IMR-90 (cell line): ENCODE results near the gene CYREN. TPM values are rescaled to one million over a fixed set of nuclear protein-coding genes. Genes with fewer than 3 reads are reported as not detected.

Source experiments
- ATAC-seq: fragments of 200-7000 bp; cut with Tn5 transposase; 2 replicates; pipeline ENCODE4 v1.9.1; 2020; ENCODE audit warnings: low read depth, mild to moderate bottlenecking, moderate library complexity
- BruUV-seq: library from RNA; stranded (reverse); fragments of 400-500 nt; replicated peaks from 2 replicates; lab custom pipeline; 2021; lab: Mats Ljungman, UMichigan
- CTCF ChIA-PET: fragments of 300-600 bp; formaldehyde crosslinking; extraction: SDS; loops from one replicate; lab custom pipeline; 2021; ENCODE audit warnings: antibody characterized with exemption; lab: Yijun Ruan, JAX
- POLR2A ChIA-PET: fragments of 300-600 bp; sonication (Branson Sonifier 250); formaldehyde crosslinking; loops from one replicate; lab custom pipeline; 2022; ENCODE audit warnings: antibody characterized with exemption; ENCODE audit not compliant: unreplicated experiment; lab: Charles Lee
- DNase-seq: peaks from one replicate; pipeline ENCODE4 v3.0.0; 2013
- H2AFZ ChIP-seq: replicated peaks from 2 replicates; pipeline ENCODE3; 2013; ENCODE audit warnings: low read length, mild to moderate bottlenecking; ENCODE audit not compliant: poor library complexity
- H2AK5ac ChIP-seq: 2 replicates; pipeline ENCODE4 v1.6.1; 2013; ENCODE audit warnings: low read depth, low read length, inconsistent platforms
- H2AK9ac ChIP-seq: replicated peaks from 2 replicates; pipeline ENCODE3; 2013; ENCODE audit warnings: mild to moderate bottlenecking, low read depth, low read length, moderate library complexity; ENCODE audit not compliant: poor library complexity
- H2BK120ac ChIP-seq: 2 replicates; pipeline ENCODE4 v1.6.1; 2013; ENCODE audit warnings: low read depth, low read length, inconsistent platforms
- H2BK15ac ChIP-seq: 3 replicates; pipeline ENCODE4 v1.6.1; 2013; ENCODE audit warnings: low read depth, low read length, inconsistent platforms
- H2BK20ac ChIP-seq: 2 replicates; pipeline ENCODE4 v1.6.1; 2013; ENCODE audit warnings: low read depth, mild to moderate bottlenecking, inconsistent platforms, low read length, moderate library complexity
- H2BK5ac ChIP-seq: 2 replicates; pipeline ENCODE4 v1.6.1; 2013; ENCODE audit warnings: mild to moderate bottlenecking, low read depth, low read length, inconsistent platforms; ENCODE audit not compliant: poor library complexity, severe bottlenecking
- H3K14ac ChIP-seq: replicated peaks from 2 replicates; pipeline ENCODE4 v1.6.1; 2013; ENCODE audit warnings: low read depth, low read length, inconsistent platforms
- H3K18ac ChIP-seq: 2 replicates; pipeline ENCODE4 v1.6.1; 2013; ENCODE audit warnings: low read depth, low read length, control low read depth
- H3K23ac ChIP-seq: 2 replicates; pipeline ENCODE4 v1.6.1; 2013; ENCODE audit warnings: low read depth, low read length, inconsistent platforms
- H3K27ac ChIP-seq: 2 replicates; pipeline ENCODE4 v1.5.1; 2013; ENCODE audit warnings: mild to moderate bottlenecking, control low read depth, low read length; ENCODE audit not compliant: insufficient read depth
- H3K27me3 ChIP-seq: 2 replicates; pipeline ENCODE4 v1.6.1; 2013; ENCODE audit warnings: low read length; ENCODE audit not compliant: control insufficient read depth, insufficient read depth
- H3K36me3 ChIP-seq: 2 replicates; pipeline ENCODE4 v1.6.1; 2013; ENCODE audit warnings: low read length, mixed read lengths; ENCODE audit not compliant: control insufficient read depth, insufficient read depth
- H3K4ac ChIP-seq: 2 replicates; pipeline ENCODE4 v1.6.1; 2013; ENCODE audit warnings: low read depth, low read length, inconsistent platforms
- H3K4me1 ChIP-seq: 2 replicates; pipeline ENCODE4 v1.6.1; 2013; ENCODE audit warnings: low read length, mixed read lengths; ENCODE audit not compliant: control insufficient read depth, insufficient read depth
- H3K4me2 ChIP-seq: 2 replicates; pipeline ENCODE4 v1.6.1; 2013; ENCODE audit warnings: low read depth, mild to moderate bottlenecking, control low read depth, low read length, moderate library complexity
- H3K4me3 ChIP-seq: 2 replicates; pipeline ENCODE4 v1.5.1; 2013; ENCODE audit warnings: low read depth, mild to moderate bottlenecking, control low read depth, low read length, moderate library complexity; ENCODE audit not compliant: insufficient read depth
- H3K56ac ChIP-seq: 2 replicates; pipeline ENCODE4 v1.6.1; 2013; ENCODE audit warnings: low read length, inconsistent platforms; ENCODE audit not compliant: insufficient read depth; ENCODE audit errors: extremely low read depth
- H3K79me1 ChIP-seq, 2 experiments: 2 replicates each; pipeline ENCODE4 v1.6.1; 2013; ENCODE audit warnings: low read length in 2 of 2, inconsistent platforms in 1 of 2, low read depth in 1 of 2
- H3K9ac ChIP-seq: 2 replicates; pipeline ENCODE4 v1.6.1; 2013; ENCODE audit warnings: low read depth, low read length, control low read depth
- H3K9me1 ChIP-seq: 2 replicates; pipeline ENCODE4 v1.6.1; 2013; ENCODE audit warnings: low read length, inconsistent platforms; ENCODE audit not compliant: insufficient read depth
- H3K9me3 ChIP-seq: 2 replicates; pipeline ENCODE4 v1.6.1; 2013; ENCODE audit warnings: low read length; ENCODE audit not compliant: control insufficient read depth, insufficient read depth
- H4K20me1 ChIP-seq: 2 replicates; pipeline ENCODE4 v1.6.1; 2013; ENCODE audit warnings: low read length, inconsistent platforms; ENCODE audit not compliant: insufficient read depth
- H4K5ac ChIP-seq: 2 replicates; pipeline ENCODE4 v1.6.1; 2013; ENCODE audit warnings: mild to moderate bottlenecking, low read depth, low read length, control low read depth
- H4K8ac ChIP-seq, 2 experiments: 2 replicates each; pipeline ENCODE4 v1.6.1; 2013; ENCODE audit warnings: low read depth in 2 of 2, low read length in 2 of 2, control low read depth in 1 of 2, inconsistent platforms in 1 of 2
- H4K91ac ChIP-seq: 2 replicates; pipeline ENCODE4 v1.6.1; 2013; ENCODE audit warnings: low read depth, low read length, inconsistent platforms; ENCODE audit not compliant: insufficient read depth
- BHLHE40 ChIP-seq: fragments of 150-350 bp; IDR thresholded peaks from 2 replicates; pipeline ENCODE4 v1.6.1; 2016; ENCODE audit warnings: mild to moderate bottlenecking, low read depth, low read length
- CEBPB ChIP-seq: IDR thresholded peaks from 2 replicates; pipeline ENCODE4 v1.6.1; 2012; ENCODE audit warnings: low read depth, low read length, improper control_type of control experiment
- CHD1 ChIP-seq: IDR thresholded peaks from 2 replicates; pipeline ENCODE4 v1.6.1; 2012; ENCODE audit warnings: low read depth, low read length, improper control_type of control experiment
- CTCF ChIP-seq: conservative IDR thresholded peaks from 2 replicates; pipeline ENCODE4 v1.5.1; 2012; ENCODE audit warnings: mild to moderate bottlenecking, low read depth, low read length, improper control_type of control experiment
- ELK1 ChIP-seq: fragments of 150-350 bp; IDR thresholded peaks from 2 replicates; pipeline ENCODE4 v1.6.1; 2016; ENCODE audit warnings: low read depth, mild to moderate bottlenecking, low read length, moderate library complexity, borderline replicate concordance
- FOS ChIP-seq: fragments of 150-350 bp; IDR thresholded peaks from 2 replicates; pipeline ENCODE4 v1.6.1; 2016; ENCODE audit warnings: low read depth, low read length
- MAFK ChIP-seq: IDR thresholded peaks from 2 replicates; pipeline ENCODE4 v1.6.1; 2012; ENCODE audit warnings: low read depth, low read length, improper control_type of control experiment
- MAZ ChIP-seq: IDR thresholded peaks from 2 replicates; pipeline ENCODE4 v1.6.1; 2012; ENCODE audit warnings: low read depth, mild to moderate bottlenecking, low read length, improper control_type of control experiment, moderate library complexity, borderline replicate concordance
- MXI1 ChIP-seq: IDR thresholded peaks from 2 replicates; pipeline ENCODE4 v1.6.1; 2012; ENCODE audit warnings: low read depth, mild to moderate bottlenecking, low read length, moderate library complexity, borderline replicate concordance
- NFE2L2 ChIP-seq: fragments of 150-350 bp; IDR thresholded peaks from 2 replicates; pipeline ENCODE4 v1.6.1; 2016; ENCODE audit warnings: low read depth, mild to moderate bottlenecking, low read length
- POLR2A ChIP-seq: IDR thresholded peaks from 2 replicates; pipeline ENCODE4 v1.6.1; 2012; ENCODE audit warnings: mild to moderate bottlenecking, low read depth, low read length
- RAD21 ChIP-seq: IDR thresholded peaks from 2 replicates; pipeline ENCODE4 v1.6.1; 2012; ENCODE audit warnings: low read length, improper control_type of control experiment
- RCOR1 ChIP-seq: IDR thresholded peaks from 2 replicates; pipeline ENCODE4 v1.6.1; 2012; ENCODE audit warnings: mild to moderate bottlenecking, low read length, improper control_type of control experiment; ENCODE audit not compliant: insufficient replicate concordance
- RFX5 ChIP-seq: IDR thresholded peaks from 2 replicates; pipeline ENCODE4 v1.8.0; 2012; ENCODE audit warnings: low read depth, mild to moderate bottlenecking, low read length, moderate library complexity
- SMC3 ChIP-seq: fragments of 150-350 bp; IDR thresholded peaks from 2 replicates; pipeline ENCODE4 v1.6.1; 2016; ENCODE audit warnings: low read depth, mild to moderate bottlenecking, antibody characterized with exemption, low read length, moderate library complexity
- WGBS, 2 experiments: methylation state at CpG; one replicate each; pipeline versions ENCODE4 v1.1.5 to v1.1.7; 2013; ENCODE audit warnings: missing lambda C conversion rate in 2 of 2; ENCODE audit not compliant: insufficient read length in 1 of 2; ENCODE audit errors: extremely low coverage in 2 of 2; 5-methylcytosine and 5-hydroxymethylcytosine counted together
- dilution Hi-C: fragments of 300-500 bp; cut with HindIII; formaldehyde crosslinking; loops from one replicate; pipeline ENCODE4 v1.14.3; 2018; ENCODE audit warnings: low sequenced_read_pairs; ENCODE audit not compliant: unreplicated experiment
- in situ Hi-C: fragments of 300-500 bp; cut with MboI; formaldehyde crosslinking; loops from 3 replicates; pipeline ENCODE4 v1.14.3; 2019; ENCODE audit warnings: low sequenced_read_pairs, inconsistent platforms, mixed read lengths
- intact Hi-C: fragments of 100-400 bp; cut with micrococcal nuclease; formaldehyde crosslinking; loops from 2 replicates; pipeline ENCODE4 v1.10.0; 2022
- polyA plus RNA-seq, 3 experiments: library from polyadenylated mRNA; depleted of rRNA; stranded (reverse); fragments of >200 nt; gene quantifications; 2 replicates each; pipeline ENCODE4 v1.2.3, GENCODE V29; 2012; ENCODE audit warnings: low replicate concordance in 1 of 3
- total RNA-seq: library from RNA; depleted of rRNA; stranded (reverse); fragments of >200 nt; gene quantifications from 2 replicates; pipeline ENCODE4 v1.2.3, GENCODE V29; 2012
- TF ChIP-seq, protein P1 (sequence below): fragments of 150-350 bp; IDR thresholded peaks from 2 replicates; pipeline ENCODE4 v1.6.1; 2017; ENCODE audit warnings: mild to moderate bottlenecking, antibody characterized with exemption, low read length, low read depth

Gene CYREN
- total and polyA plus RNA-seq, 2 of the 4 experiments (the other 2 are of a cell fraction) = 26.5 to 29.2 TPM

DNA sequence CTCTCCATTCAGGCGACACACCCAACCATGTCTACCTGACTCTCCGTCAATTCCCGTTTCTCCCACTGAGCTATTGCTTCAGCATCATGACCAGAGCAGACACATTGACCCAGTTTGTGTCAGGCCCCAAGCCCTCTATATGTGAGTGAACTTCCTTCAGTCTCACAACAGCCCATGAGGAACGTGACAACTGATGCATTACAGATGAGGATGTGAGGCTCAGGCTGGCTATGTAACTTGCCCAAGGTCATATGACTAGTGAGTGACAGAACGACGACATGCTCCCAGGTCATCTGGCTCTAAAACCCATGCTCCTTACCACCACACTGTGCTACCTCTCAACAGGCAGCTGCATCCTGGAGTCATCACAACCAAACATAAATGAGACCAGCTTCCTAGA, 19.0 kb downstream of the CYREN start:
- Histone ChIP-seq H2AFZ (no peak overlapping the region), H3K36me3 (no peaks in the 10 kb centered on the region), H3K4me1 (peaks cover 4% of the 10 kb centered on the region; the same call in 1 of the 2 replicates), H3K23ac (no peak overlapping the region), H2BK15ac (no peak overlapping the region), H3K4me3 (no peak overlapping the region), H3K4me2 (no peak overlapping the region), H4K5ac (no peak overlapping the region), H3K9me3 (peaks cover 5% of the 10 kb centered on the region; the same call in 1 of the 2 replicates), H3K4ac (no peak overlapping the region), H3K14ac (no peak overlapping the region), H2BK120ac (no peak overlapping the region), H3K9ac (no peak overlapping the region), H4K91ac (no peak overlapping the region), H2BK5ac (no peak overlapping the region), H3K18ac (no peak overlapping the region), H4K8ac (no peak overlapping the region), H2BK20ac (no peak overlapping the region), H4K20me1 (no peaks in the 10 kb centered on the region), H3K9me1 (peaks cover 7% of the 10 kb centered on the region), H3K27ac (no peak overlapping the region), H3K27me3 (no peaks in the 10 kb centered on the region), H3K79me1 (no peaks in the 10 kb centered on the region; a peak in 1 of 4 replicates), H2AK9ac (no peak overlapping the region), H2AK5ac (no peak overlapping the region), H3K56ac (no peak overlapping the region)
- intact Hi-C loops (no loop called here), dilution Hi-C loops (no loop called here), in situ Hi-C loops (no loop called here)
- TF ChIP-seq SMC3 = no peak
- no peak for TF ChIP-seq ELK1
- no peak for TF ChIP-seq CEBPB
- no peak for TF ChIP-seq MXI1
- TF ChIP-seq NFE2L2 = no peak
- TF ChIP-seq RAD21 = no peak
- TF ChIP-seq CHD1 = no peak
- no peak for TF ChIP-seq RCOR1
- TF ChIP-seq MAZ = no peak
- no peak for TF ChIP-seq CTCF
- no peak for TF ChIP-seq MAFK
- TF ChIP-seq RFX5 = no peak
- TF ChIP-seq BHLHE40 = no peak
- TF ChIP-seq, protein P1, sequence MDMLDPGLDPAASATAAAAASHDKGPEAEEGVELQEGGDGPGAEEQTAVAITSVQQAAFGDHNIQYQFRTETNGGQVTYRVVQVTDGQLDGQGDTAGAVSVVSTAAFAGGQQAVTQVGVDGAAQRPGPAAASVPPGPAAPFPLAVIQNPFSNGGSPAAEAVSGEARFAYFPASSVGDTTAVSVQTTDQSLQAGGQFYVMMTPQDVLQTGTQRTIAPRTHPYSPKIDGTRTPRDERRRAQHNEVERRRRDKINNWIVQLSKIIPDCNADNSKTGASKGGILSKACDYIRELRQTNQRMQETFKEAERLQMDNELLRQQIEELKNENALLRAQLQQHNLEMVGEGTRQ = no peak
- TF ChIP-seq POLR2A = no peak
- no peak for TF ChIP-seq FOS
- ATAC-seq (no peak), DNase-seq (no peak)
- 74% methylated on average over 3 of the region's 6 CpGs; no CpG with 5 or more reads in 1 of the 2 experiments for WGBS, 2 experiments
- BruUV-seq = no TSS peak
- ChIA-PET POLR2A (no interaction called here), CTCF (no interaction called here)
